D721Med (cell line): ENCODE data around the gene TRAM2.

Source experiments
- DNase-seq: peaks from one replicate; pipeline ENCODE4 v3.0.0; 2011; ENCODE audit warnings: low spot score; ENCODE audit not compliant: insufficient read length
- FAIRE-seq: peaks from 2 replicates; lab custom pipeline; 2011; peaks lifted over from hg19 to GRCh38; lab: Jason Lieb, UNC
- TF ChIP-seq, protein P1 (sequence below): IDR thresholded peaks from 2 replicates; pipeline ENCODE4 v1.5.1; 2012; ENCODE audit warnings: mild to moderate bottlenecking, control low read depth; ENCODE audit not compliant: insufficient read depth; ENCODE audit errors: missing control alignments

Gene TRAM2

GRCh38 chr6:52616059-52616690, 39.3 kb upstream of the TRAM2 start:
- FAIRE-seq (no peak), DNase-seq (no peak)
- TF ChIP-seq, protein P1, sequence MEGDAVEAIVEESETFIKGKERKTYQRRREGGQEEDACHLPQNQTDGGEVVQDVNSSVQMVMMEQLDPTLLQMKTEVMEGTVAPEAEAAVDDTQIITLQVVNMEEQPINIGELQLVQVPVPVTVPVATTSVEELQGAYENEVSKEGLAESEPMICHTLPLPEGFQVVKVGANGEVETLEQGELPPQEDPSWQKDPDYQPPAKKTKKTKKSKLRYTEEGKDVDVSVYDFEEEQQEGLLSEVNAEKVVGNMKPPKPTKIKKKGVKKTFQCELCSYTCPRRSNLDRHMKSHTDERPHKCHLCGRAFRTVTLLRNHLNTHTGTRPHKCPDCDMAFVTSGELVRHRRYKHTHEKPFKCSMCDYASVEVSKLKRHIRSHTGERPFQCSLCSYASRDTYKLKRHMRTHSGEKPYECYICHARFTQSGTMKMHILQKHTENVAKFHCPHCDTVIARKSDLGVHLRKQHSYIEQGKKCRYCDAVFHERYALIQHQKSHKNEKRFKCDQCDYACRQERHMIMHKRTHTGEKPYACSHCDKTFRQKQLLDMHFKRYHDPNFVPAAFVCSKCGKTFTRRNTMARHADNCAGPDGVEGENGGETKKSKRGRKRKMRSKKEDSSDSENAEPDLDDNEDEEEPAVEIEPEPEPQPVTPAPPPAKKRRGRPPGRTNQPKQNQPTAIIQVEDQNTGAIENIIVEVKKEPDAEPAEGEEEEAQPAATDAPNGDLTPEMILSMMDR = no peak

GRCh38 chr6:52612336-52613054, 35.6 kb upstream of the TRAM2 start:
- no peak for FAIRE-seq
- TF ChIP-seq, protein P1 = no peak
- DNase-seq = no peak

GRCh38 chr6:52611833-52612232, 35.0 kb upstream of the TRAM2 start:
- no peak for FAIRE-seq
- TF ChIP-seq, protein P1 = no peak
- DNase-seq = no peak

GRCh38 chr6:52610745-52611355, 34.0 kb upstream of the TRAM2 start:
- FAIRE-seq (no peak), DNase-seq (no peak)
- TF ChIP-seq, protein P1 = no peak

- DNase-seq (no peak), FAIRE-seq (no peak)
- TF ChIP-seq, protein P1 = no peak
These were observed 33.2 kb upstream of the TRAM2 start for GRCh38 chr6:52610011-52610410.

DNA sequence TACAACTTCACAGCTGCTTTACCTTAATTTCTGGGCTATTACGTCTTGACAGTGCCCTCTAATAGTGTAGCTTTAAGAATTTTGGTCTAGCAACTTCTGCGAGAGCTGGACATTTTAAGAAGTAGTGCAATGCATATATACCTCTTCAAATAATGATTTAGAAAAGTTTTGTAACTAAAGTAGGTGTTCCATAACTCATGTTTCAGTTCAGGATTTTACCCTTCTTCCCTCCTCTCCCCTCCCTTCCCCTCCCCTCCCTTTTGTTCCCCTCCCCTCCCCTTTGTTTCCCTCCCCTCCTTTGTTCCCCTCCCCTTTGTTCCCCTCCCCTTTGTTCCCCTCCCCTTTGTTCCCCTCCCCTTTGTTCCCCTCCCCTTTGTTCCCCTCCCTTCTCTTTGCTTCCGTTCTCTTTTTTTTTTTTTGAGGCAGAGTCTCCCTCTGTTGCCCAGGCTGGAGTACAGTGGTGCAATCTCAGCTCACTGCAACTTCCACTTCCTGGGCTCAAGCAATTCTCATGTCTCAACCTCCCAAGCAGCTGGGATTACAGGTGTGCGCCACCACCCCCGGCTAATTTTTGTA, 28.8 kb upstream of the TRAM2 start:
- FAIRE-seq (no peak), DNase-seq (no peak)
- TF ChIP-seq, protein P1 = no peak
